ENCODE data around the gene ATAD2B.

DNA sequence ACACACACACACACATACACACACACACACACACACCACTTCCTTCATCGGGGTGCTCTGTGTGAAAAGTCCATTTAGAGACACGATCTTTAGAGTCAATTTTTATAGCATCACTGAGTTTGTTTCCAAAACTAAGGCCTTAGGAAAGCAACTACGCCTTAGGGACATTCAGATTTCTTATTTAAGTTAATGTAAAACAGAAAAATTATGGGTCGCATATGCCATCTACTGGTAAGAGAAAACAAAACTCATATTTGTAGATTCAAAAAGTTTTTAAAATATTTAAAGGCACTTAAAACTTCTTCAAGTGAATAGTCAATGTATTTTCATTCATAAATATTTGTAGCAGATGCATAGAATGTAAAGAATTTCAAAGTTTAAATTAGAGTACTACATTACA lies 166.2 kb downstream of the ATAD2B start:
- TF ChIP-seq, protein P1, sequence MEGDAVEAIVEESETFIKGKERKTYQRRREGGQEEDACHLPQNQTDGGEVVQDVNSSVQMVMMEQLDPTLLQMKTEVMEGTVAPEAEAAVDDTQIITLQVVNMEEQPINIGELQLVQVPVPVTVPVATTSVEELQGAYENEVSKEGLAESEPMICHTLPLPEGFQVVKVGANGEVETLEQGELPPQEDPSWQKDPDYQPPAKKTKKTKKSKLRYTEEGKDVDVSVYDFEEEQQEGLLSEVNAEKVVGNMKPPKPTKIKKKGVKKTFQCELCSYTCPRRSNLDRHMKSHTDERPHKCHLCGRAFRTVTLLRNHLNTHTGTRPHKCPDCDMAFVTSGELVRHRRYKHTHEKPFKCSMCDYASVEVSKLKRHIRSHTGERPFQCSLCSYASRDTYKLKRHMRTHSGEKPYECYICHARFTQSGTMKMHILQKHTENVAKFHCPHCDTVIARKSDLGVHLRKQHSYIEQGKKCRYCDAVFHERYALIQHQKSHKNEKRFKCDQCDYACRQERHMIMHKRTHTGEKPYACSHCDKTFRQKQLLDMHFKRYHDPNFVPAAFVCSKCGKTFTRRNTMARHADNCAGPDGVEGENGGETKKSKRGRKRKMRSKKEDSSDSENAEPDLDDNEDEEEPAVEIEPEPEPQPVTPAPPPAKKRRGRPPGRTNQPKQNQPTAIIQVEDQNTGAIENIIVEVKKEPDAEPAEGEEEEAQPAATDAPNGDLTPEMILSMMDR (IDR thresholded peaks at IDR 0.05), result peak; percentile 36; the same call in 1 of the 2 replicates
- TF ChIP-seq ZFX (IDR thresholded peaks at IDR 0.05; ENCODE audit: borderline replicate concordance), result no peak
